ENCODE results near the gene ZBED1.

DNA sequence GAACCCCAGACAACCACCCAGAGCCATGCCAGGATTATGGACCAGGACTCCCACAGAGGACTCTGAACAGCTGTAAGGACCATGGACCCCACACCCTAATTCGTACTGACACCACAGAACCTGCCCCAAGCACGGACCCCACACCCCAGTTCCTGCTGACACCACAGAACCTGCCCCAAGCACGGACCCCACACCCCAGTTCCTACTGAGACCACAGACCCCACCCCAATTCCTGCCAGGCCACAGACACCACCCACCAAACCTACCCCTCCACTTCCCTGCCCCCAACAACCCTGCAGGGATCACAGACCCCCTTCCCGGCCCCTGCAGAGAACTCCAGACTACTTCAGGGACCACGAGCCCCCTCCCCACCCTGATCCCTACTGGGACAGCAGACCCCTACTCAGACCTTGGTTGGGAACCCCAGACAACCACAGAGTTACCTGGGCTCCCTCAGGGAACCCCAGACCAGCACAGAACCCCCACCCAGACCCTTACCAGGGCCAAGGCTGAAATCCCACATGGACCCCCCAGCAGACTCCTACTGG lies 1.4 kb upstream of the ZBED1 start:
- no peak for TF ChIP-seq EZH2 (IDR thresholded peaks at IDR 0.05; ENCODE audit: borderline replicate concordance, low read length)
- TF ChIP-seq, protein P1, sequence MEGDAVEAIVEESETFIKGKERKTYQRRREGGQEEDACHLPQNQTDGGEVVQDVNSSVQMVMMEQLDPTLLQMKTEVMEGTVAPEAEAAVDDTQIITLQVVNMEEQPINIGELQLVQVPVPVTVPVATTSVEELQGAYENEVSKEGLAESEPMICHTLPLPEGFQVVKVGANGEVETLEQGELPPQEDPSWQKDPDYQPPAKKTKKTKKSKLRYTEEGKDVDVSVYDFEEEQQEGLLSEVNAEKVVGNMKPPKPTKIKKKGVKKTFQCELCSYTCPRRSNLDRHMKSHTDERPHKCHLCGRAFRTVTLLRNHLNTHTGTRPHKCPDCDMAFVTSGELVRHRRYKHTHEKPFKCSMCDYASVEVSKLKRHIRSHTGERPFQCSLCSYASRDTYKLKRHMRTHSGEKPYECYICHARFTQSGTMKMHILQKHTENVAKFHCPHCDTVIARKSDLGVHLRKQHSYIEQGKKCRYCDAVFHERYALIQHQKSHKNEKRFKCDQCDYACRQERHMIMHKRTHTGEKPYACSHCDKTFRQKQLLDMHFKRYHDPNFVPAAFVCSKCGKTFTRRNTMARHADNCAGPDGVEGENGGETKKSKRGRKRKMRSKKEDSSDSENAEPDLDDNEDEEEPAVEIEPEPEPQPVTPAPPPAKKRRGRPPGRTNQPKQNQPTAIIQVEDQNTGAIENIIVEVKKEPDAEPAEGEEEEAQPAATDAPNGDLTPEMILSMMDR (IDR thresholded peaks at IDR 0.05; ENCODE audit: low read length), result no peak

Measured in OCI-LY1 (cell line).